ENCODE results near the gene TEX30.

DNA sequence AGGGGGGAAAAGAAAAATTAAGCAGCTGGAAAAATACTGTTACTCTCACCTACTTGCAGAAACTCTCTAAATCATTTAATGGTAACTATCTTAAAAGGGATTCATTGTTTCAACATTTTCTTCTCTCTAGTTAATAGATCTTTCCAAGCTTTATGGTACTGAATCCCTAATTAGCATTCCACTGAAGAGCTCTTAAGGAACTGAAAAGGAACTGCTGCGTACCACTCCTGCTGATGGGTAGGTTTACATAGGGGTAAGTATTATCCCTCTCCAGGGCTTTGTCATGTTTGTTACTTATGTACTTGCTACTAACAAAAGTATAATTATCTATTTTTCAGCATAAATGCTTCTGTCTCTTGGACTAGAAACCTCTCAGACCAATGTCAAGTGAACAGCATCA is 12.5 kb downstream of the TEX30 start:
- TF ChIP-seq, protein P1, sequence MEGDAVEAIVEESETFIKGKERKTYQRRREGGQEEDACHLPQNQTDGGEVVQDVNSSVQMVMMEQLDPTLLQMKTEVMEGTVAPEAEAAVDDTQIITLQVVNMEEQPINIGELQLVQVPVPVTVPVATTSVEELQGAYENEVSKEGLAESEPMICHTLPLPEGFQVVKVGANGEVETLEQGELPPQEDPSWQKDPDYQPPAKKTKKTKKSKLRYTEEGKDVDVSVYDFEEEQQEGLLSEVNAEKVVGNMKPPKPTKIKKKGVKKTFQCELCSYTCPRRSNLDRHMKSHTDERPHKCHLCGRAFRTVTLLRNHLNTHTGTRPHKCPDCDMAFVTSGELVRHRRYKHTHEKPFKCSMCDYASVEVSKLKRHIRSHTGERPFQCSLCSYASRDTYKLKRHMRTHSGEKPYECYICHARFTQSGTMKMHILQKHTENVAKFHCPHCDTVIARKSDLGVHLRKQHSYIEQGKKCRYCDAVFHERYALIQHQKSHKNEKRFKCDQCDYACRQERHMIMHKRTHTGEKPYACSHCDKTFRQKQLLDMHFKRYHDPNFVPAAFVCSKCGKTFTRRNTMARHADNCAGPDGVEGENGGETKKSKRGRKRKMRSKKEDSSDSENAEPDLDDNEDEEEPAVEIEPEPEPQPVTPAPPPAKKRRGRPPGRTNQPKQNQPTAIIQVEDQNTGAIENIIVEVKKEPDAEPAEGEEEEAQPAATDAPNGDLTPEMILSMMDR (IDR thresholded peaks at IDR 0.05; ENCODE audit: low read length): no peak
- TF ChIP-seq EZH2phosphoT487 (IDR thresholded peaks at IDR 0.05; ENCODE audit: low read length): no peak
- TF ChIP-seq EZH2 (optimal IDR thresholded peaks at IDR 0.05; ENCODE audit: low read depth, low read length): no peak

Measured in MM.1S (cell line).